G401 (cell line): ENCODE data around the gene UMAD1. TPM values are rescaled to one million over a fixed set of nuclear protein-coding genes. Genes with fewer than 3 reads are reported as not detected.
"Not testable (repeated sequence)": the region's sequence is repeated elsewhere in the genome, so short reads cannot be mapped to it uniquely, and the experiment has no call there.

Experiments used
- DNase-seq: peaks from one replicate; pipeline ENCODE4 v3.0.0-alpha.2; 2015; ENCODE audit warnings: low spot score
- in situ Hi-C: cut with HindIII; loops from 2 replicates; pipeline ENCODE4 v1.10.0; 2016; ENCODE audit warnings: low sequenced_read_pairs, mixed read lengths
- total RNA-seq: library from RNA; depleted of rRNA; stranded (reverse); fragments of >200 nt; shearing (Covaris generic); gene quantifications from 2 replicates; pipeline ENCODE4 v1.2.3, GENCODE V29; 2014

The UMAD1 gene
- total RNA-seq, 1 experiment from 2014 or later: 42.3 TPM

DNA sequence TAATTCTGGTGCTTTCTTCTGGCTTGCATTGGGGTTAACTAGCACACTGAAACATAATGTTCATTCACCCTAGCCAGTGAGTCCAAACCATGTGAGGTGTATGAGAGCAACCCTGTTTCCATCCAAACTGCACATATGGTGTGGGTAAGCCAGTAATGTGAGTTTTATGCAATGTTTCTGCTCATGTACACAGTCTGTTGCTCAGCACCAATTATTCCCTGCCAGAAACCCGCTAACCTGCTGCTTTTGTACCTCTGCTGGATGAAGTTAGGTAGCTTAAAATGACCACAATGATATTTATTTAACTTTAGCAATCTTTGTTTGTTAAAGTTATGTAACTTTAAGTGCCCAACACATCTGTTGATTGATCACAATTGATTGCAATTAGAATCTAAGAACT is 171.6 kb downstream of the UMAD1 start:
- in situ Hi-C loops: no loop called here

GRCh38 chr7:7815395-7815794 is 174.8 kb downstream of the UMAD1 start:
- no peak for DNase-seq
- in situ Hi-C loops: no loop called here

More for the DNA sequence above, 171.6 kb downstream of the UMAD1 start:
- peak; percentile 84 for DNase-seq

- no peak for DNase-seq
- in situ Hi-C loops: no loop called here
Observed at GRCh38 chr7:7816084-7816483, 175.5 kb downstream of the UMAD1 start.

- in situ Hi-C loops: no loop called here
- no peak for DNase-seq
Observed at GRCh38 chr7:7816816-7817536, 176.4 kb downstream of the UMAD1 start.

DNA sequence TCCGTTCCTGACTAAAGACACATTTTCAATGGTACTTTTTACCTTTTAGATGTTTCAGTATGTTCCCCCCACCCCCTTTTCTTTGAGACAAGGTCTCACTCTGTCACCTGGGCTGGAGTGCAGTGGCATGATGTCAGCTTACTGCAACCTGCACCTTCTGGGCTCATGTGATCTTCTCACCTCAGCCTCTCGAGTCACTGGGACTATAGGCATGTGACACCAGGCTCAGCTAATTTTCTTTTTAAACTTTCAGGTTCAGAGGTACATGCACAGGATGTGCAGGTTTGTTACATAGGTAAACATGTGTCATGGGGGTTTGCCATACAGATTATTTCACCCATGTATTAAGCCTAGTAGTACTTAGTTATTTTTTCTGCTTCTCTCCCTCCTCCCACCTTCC is 177.2 kb downstream of the UMAD1 start:
- DNase-seq: no peak

DNA sequence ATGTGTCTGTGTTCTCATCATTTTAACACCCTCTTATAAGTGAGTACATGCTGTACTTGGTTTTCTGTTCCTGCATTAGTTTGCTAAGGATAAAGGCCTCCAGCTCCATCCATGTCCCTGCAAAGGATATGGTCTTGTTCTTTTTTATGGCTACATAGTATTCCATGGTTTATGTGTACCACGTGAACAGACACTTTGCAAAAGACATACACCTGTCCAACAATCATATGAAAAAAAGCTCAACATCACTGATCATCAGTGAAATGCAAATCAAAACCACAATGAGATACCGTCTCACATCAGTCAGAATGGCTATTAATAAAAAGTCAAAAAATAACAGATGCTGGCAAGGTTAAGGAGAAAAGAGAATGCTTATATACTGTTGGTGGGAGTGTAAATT is 177.6 kb downstream of the UMAD1 start:
- in situ Hi-C loops, DNase-seq: not testable (repeated sequence)

More for the DNA sequence above, 177.2 kb downstream of the UMAD1 start:
- in situ Hi-C loops: no loop called here

- DNase-seq: no peak
- in situ Hi-C loops: no loop called here
Observed at GRCh38 chr7:7819442-7820247, 179.1 kb downstream of the UMAD1 start.

GRCh38 chr7:7820409-7820808 is 179.9 kb downstream of the UMAD1 start:
- in situ Hi-C loops: no loop called here
- no peak for DNase-seq

GRCh38 chr7:7820939-7821338 is 180.4 kb downstream of the UMAD1 start:
- DNase-seq: no peak
- in situ Hi-C loops: no loop called here

DNA sequence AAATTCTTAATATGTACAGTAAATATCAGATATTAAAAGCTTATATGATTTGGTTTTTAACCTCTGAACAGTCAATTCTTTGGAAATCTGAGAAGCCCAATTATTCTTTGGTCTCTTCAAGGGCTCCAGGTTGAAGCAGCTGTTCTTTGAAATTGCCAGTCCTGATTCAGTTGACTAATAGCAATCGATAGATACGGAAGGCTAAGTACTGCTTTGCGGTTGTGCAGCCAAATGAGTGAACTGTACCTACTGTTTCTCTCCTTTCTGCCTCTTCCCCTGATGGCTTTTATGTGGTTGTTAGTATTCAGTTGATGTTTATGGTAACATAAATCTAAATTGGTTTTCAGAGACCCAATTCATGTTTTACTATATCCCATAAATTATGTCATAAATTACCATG is 181.0 kb downstream of the UMAD1 start:
- DNase-seq: no peak
- in situ Hi-C loops: no loop called here

DNA sequence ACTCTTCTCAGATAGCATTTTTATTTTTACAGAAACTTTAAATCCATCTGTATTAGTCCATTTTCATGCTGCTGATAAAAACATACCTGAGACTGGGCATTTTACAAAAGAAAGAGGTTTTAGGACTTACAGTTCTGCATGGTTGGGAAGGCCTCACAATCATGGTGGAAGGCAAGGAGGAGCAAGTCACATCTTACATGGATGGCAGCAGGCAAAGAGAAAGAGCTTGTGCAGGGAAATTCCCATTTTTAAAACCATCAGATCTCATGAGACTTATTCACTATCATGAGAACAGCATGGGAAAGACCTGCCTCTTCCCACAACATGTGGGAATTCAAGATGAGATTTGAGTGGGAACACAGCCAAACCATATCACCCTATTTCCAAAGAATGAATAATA is 184.7 kb downstream of the UMAD1 start:
- DNase-seq, in situ Hi-C loops: not testable (repeated sequence)

- in situ Hi-C loops: no loop called here
- no peak for DNase-seq
Observed at GRCh38 chr7:7829667-7830066, 189.1 kb downstream of the UMAD1 start.

DNA sequence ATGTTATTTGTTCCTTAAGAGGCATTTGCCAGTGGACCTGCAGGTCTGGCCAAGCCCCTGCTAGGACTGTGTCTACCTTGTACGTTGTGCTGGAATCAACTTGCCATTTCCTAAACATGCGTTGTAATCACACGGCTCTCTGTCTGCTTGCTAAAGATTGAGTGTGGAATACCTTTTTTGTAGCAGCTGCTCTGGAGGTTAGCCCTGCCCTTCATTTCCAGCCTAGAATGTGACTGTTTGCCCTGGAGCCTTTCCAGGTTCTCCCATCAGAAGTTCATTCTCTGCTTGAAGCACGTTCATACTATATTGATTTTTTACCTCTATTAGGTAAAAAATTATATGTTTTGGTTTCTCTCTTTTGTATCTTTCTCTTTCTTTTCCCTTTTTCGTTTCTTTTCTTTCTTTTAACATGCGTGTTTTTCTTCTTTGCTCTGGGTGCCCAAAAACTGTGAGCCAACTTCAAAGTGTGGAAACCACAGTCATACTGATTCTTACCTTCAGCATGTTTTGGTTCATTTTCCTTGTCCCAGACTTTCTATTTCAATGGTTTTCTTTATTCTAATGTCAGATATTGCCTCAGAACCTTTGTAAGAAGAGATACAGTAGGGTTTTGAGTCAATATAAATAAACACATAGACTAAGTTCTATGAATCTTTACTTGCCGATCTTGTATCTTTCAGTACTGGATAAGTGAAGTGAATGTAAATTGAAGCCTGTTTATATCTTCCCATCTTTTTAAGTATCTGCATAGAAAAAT is 189.7 kb downstream of the UMAD1 start:
- DNase-seq: peak; percentile 53
- in situ Hi-C loops: no loop called here

DNA sequence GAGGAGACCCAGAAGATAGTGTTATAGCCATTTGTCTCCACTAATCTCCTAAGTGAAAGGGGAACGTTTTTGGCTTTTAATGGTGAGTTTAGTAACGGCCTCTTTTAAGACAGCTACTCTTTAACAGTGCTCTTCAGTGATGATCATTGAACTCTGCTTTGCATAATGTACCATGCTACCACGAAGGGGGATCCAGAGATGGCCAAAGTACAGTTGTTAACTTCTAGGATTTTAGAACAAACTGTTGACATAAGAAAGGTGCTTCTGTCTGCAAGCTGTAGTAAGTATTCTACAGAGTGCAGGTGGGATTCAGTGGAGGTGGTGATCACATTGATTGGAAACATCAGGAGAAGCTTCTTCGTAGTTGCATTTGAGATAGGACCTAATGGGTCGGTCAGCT is 192.0 kb downstream of the UMAD1 start:
- no peak for DNase-seq
- in situ Hi-C loops: no loop called here

DNA sequence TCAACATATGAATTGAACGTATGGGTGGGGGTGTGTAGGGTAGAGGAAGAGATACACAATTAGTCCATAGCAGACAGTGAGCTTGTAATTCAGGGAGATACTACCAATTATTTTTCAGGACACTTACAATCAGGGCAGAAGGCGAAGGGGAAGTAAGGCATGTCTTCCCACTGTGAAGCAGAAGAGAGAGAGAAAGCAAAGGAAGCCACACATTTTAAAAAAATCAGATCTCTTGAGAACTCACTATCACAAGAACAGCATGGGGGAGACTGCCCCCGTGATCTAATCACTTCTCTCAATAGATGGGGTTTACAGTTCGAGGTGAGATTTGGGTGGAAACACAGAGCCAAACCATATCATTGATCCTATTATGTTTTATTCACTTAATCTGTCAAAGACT is 194.2 kb downstream of the UMAD1 start:
- in situ Hi-C loops: no loop called here
- no peak for DNase-seq

DNA sequence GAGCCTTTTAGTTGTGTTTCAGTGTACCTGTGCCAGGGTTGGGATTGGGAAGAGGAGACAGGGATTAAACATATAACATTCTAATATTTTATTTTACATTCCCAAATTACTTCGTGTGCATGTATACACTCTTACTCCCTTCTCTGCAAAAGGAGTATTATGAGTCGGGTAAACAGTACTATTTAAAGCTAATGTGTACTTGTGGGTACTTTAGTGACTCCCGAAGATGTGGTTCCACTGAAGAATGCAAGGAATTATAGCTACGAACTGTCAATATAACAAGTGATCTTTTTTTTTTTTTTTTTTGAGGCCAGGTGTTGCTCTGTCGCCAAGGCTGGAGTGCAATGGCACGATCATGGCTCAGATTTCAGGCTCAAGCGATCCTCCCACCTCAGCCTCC is 200.5 kb downstream of the UMAD1 start:
- DNase-seq: no peak
- in situ Hi-C loops: no loop called here

GRCh38 chr7:7843240-7843639 is 202.7 kb downstream of the UMAD1 start:
- DNase-seq: no peak
- in situ Hi-C loops: no loop called here

DNA sequence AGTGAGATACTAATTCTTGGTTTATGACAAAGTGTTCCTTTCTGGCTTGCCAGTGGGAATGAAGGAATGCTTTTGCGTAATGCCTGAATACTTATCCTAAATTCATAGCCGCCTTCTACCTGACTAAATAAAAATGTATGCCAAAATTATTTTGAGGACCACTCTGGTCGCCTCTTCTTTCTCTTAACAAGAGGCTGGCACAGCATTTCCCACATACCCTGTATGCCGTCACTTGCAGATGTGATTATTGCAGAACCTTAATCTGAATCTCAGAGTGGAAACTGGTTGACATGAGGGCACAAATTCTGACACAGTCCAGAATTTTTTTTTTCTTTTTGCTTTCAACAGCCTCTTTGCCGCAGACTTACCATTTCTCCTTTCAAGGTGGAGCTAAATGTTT is 203.4 kb downstream of the UMAD1 start:
- no peak for DNase-seq
- in situ Hi-C loops: no loop called here

GRCh38 chr7:7848246-7848645 is 207.7 kb downstream of the UMAD1 start:
- in situ Hi-C loops: no loop called here

GRCh38 chr7:7848892-7849291 is 208.3 kb downstream of the UMAD1 start:
- no peak for DNase-seq
- in situ Hi-C loops: no loop called here

More at GRCh38 chr7:7848246-7848645, 207.7 kb downstream of the UMAD1 start:
- DNase-seq: no peak
